T-helper 22 cell (primary cell): ENCODE results near the gene FAP.

ENCODE experiments used
- DNase-seq: peaks from one replicate; pipeline ENCODE4 v3.0.0-alpha.2; 2020; ENCODE audit warnings: low read depth

The FAP gene

GRCh38 chr2:162185541-162186232 is 57.6 kb downstream of the FAP start:
- no peak for DNase-seq

GRCh38 chr2:162184821-162185450 is 58.3 kb downstream of the FAP start:
- DNase-seq = no peak

GRCh38 chr2:162184359-162184758 is 58.9 kb downstream of the FAP start:
- DNase-seq = no peak

GRCh38 chr2:162182395-162182794 is 60.9 kb downstream of the FAP start:
- no peak for DNase-seq

- no peak for DNase-seq
These were observed 65.9 kb downstream of the FAP start for GRCh38 chr2:162177301-162177700.

GRCh38 chr2:162175714-162176113 is 67.5 kb downstream of the FAP start:
- no peak for DNase-seq

GRCh38 chr2:162174746-162175145 is 68.5 kb downstream of the FAP start:
- DNase-seq = no peak

GRCh38 chr2:162172802-162173370 is 70.4 kb downstream of the FAP start:
- DNase-seq = no peak

GRCh38 chr2:162166745-162167144 is 76.5 kb downstream of the FAP start:
- DNase-seq = no peak

GRCh38 chr2:162166174-162166573 is 77.1 kb downstream of the FAP start:
- no peak for DNase-seq

GRCh38 chr2:162164802-162165201 is 78.4 kb downstream of the FAP start:
- no peak for DNase-seq

GRCh38 chr2:162159446-162159845 is 83.8 kb downstream of the FAP start:
- DNase-seq = no peak

- DNase-seq = no peak
These were observed 87.1 kb downstream of the FAP start for GRCh38 chr2:162156149-162156548.

- DNase-seq = no peak
These were observed 88.2 kb downstream of the FAP start for GRCh38 chr2:162155093-162155492.

- peak; percentile 2 for DNase-seq
These were observed 89.5 kb downstream of the FAP start for GRCh38 chr2:162153608-162154224.

- DNase-seq = no peak
These were observed 91.1 kb downstream of the FAP start, which contains the start of gene GCG for GRCh38 chr2:162152147-162152546. Gene GCG (minus strand): TSS chr2:162152247. CDS start chr2:162149178, 3,069 bp downstream.

- DNase-seq = no peak
These were observed 93.3 kb downstream of the FAP start for GRCh38 chr2:162149940-162150339.

GRCh38 chr2:162149466-162149865 is 93.8 kb downstream of the FAP start:
- DNase-seq = no peak

- DNase-seq = no peak
These were observed 94.3 kb downstream of the FAP start for GRCh38 chr2:162148956-162149355.

GRCh38 chr2:162143969-162144368 is 99.3 kb downstream of the FAP start:
- DNase-seq = no peak

- no peak for DNase-seq
These were observed 104.9 kb downstream of the FAP start for GRCh38 chr2:162138310-162138709.

GRCh38 chr2:162127422-162127821 is 115.8 kb downstream of the FAP start:
- no peak for DNase-seq

- no peak for DNase-seq
These were observed 116.7 kb downstream of the FAP start for GRCh38 chr2:162126527-162126926.
